ENCODE results near the gene PSMA8. TPM values are rescaled to one million over a fixed set of nuclear protein-coding genes. Genes with fewer than 3 reads are reported as not detected.

PSMA8 gene
- total RNA-seq, 1 experiment from 2014 or later, result not detected

- no peak for DNase-seq
- no peak overlapping the region for H3K9ac ChIP-seq (ENCODE audit: extremely low read depth, insufficient read length, low read length)
- H3K14ac ChIP-seq (ENCODE audit: insufficient read depth, low read length), result no peak overlapping the region
- no peaks in the 10 kb centered on the region for H3K4me1 Mint-ChIP-seq
- no peak overlapping the region for H4K91ac ChIP-seq (ENCODE audit: insufficient read length, low read depth, low read length)
- H3K23ac ChIP-seq (ENCODE audit: insufficient read length, low read depth, low read length), result no peak overlapping the region
- no peak overlapping the region for H3T11ph ChIP-seq (ENCODE audit: low read length)
- no peak overlapping the region for H2BK12ac ChIP-seq (ENCODE audit: insufficient read length, low read depth, low read length)
- H3K4ac ChIP-seq (ENCODE audit: low read depth, low read length), result no peak overlapping the region
- H2BK5ac ChIP-seq (ENCODE audit: insufficient read length, low read length), result no peak overlapping the region
- H3K27ac Mint-ChIP-seq, result no peak overlapping the region
- H3K23me2 ChIP-seq (ENCODE audit: insufficient read length, low read depth, low read length, poor library complexity, severe bottlenecking), result no peaks in the 10 kb centered on the region
- no peaks in the 10 kb centered on the region for H3K9me3 ChIP-seq (ENCODE audit: control insufficient read depth, low read depth, low read length)
- no peak for TF ChIP-seq CTCF (conservative IDR thresholded peaks at IDR 0.05)
- no peak overlapping the region for H3K4me2 ChIP-seq (ENCODE audit: insufficient read depth, insufficient read length, low read length)
- no peak overlapping the region for H3K27ac ChIP-seq (ENCODE audit: insufficient read length, low read depth, low read length)
- H3K79me1 ChIP-seq (ENCODE audit: insufficient read depth, low read depth, low read length, poor library complexity, severe bottlenecking), result no peaks in the 10 kb centered on the region
- H4K5ac ChIP-seq (ENCODE audit: insufficient read length, low read depth, low read length), result no peak overlapping the region
- WGBS (ENCODE audit: extremely low coverage, insufficient read length, low lambda C conversion rate), result no CpG with 5 or more reads among the region's 1 CpG
- no peak overlapping the region for H2BK20ac ChIP-seq (ENCODE audit: low read depth, low read length, poor library complexity, severe bottlenecking)
- no peak overlapping the region for H4K8ac ChIP-seq (replicated peaks; ENCODE audit: insufficient read length, low read depth, low read length)
- no peak overlapping the region for H2BK120ac ChIP-seq (ENCODE audit: low read depth, low read length, poor library complexity, severe bottlenecking)
- no peaks in the 10 kb centered on the region for H3K79me2 ChIP-seq (ENCODE audit: insufficient read depth, low read length)
- H3K27me3 ChIP-seq (ENCODE audit: insufficient read depth, low read length), result no peaks in the 10 kb centered on the region
- peaks cover 2 to 11% of the 10 kb centered on the region in 2 experiments; a peak in 3 of 5 replicates for H3K9me3 Mint-ChIP-seq
- H3K56ac ChIP-seq (ENCODE audit: insufficient read length, low read depth, low read length), result no peak overlapping the region
- peaks cover 0 to 11% (median 0%) of the 10 kb centered on the region in 3 experiments; a peak in 2 of 7 replicates for H3K36me3 Mint-ChIP-seq (ENCODE audit: insufficient read depth in 1 of 3, low read depth in 3 of 3)
- H2AK5ac ChIP-seq (ENCODE audit: insufficient read length, low read length), result no peak overlapping the region
- no peak overlapping the region for H3K4me3 Mint-ChIP-seq
- H3K4me1 ChIP-seq (ENCODE audit: insufficient read depth, low read length), result no peaks in the 10 kb centered on the region
- no peaks in the 10 kb centered on the region for H4K20me1 ChIP-seq (ENCODE audit: control insufficient read depth, insufficient read depth, insufficient read length)
- H3K18ac ChIP-seq (ENCODE audit: insufficient read length, low read depth, low read length), result no peak overlapping the region
- H2AFZ ChIP-seq (ENCODE audit: low read length), result no peak overlapping the region
- H3K27me3 Mint-ChIP-seq (ENCODE audit: low read depth), result no peaks in the 10 kb centered on the region
- no peak overlapping the region for H2BK15ac ChIP-seq (ENCODE audit: low read depth, low read length)
These were observed 71.6 kb downstream of the PSMA8 start for GRCh38 chr18:26205318-26205717.

Measured in H9 (cell line).